Measurements from ENCODE around the gene PLEKHS1.

The PLEKHS1 gene

DNA sequence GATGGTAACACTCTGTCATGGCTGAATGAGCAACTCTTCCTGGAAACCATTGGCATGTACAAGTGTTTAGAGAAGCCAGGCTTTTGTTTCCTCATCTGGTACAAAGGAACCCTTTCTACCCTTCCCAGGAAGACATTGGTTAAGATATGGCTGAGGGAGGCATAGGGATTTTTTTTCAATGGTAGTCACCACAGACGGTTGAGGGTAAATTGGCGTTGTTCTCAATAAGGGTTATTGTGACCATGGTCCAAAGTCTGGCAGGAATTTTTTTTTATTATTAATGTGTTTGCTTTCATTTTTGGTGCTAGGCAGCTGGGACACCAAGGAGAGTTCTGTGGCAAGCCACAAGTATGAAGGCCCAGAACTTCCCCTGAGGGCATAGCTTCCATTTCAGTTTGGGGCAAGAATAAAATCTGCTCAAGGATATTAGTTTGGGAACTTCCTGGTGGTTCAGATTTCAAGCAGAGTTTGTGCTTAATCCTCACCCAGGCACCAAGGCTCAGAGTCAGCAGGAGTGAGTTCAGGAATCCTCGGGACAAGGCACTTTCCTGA is at the start of gene PLEKHS1:
TSS of gene PLEKHS1 (plus strand) at position 502 of the 552 bp plus-strand sequence. CDS start 3,596 bp downstream, outside the sequence.
- no peak for DNase-seq (ENCODE audit: low read depth in 2 of 2)

DNA sequence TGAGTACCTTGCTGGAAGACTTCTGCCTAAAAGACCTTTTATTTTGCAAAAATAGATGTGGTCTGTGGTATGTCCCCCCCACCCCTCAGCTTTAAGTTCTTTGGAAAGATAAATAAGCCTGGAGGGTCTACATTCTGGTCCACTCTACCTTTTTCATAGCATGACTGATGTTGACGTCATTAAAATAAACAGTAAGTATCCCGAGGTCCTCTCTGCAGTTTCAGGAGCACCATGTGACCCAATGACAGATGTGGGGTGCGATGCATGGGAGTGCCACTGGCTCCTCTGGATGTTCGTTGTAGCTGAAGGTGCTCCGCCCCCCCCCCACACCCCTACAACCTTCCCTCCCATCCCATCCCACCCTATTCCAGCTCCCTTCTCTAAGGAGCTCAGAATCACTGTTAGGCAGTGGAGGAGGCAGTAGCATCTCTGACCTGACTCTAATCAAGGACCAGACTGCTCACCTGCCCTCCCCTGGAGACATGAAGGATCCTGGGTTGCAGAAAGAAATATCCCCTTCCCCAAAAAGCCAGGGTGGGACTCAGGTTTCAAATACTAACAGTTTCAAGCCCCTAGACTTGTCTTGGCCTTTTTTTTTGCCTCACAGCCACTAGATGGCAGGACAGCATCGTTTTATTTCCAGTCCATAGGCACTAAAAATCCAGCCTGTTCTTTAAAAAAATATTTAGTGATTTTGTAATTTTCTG is 46.7 kb upstream of the PLEKHS1 start:
- no peak for DNase-seq (ENCODE audit: low read depth in 2 of 2)

DNA sequence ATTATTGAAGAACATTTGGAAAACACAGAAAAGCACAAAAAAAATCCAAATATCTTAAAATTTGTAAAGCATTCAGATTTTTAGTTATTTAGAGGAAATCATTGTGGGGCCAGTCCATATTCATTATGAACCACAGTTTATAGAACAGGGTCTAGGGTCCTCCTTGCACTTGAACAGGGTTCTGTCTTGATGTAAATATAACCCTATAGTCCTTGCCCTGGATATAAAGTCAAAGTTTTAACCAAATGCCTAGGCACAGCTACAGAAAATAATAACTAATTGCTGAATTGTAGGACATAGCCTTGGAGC is 46.2 kb upstream of the PLEKHS1 start:
- DNase-seq (ENCODE audit: low read depth in 2 of 2) = no peak

DNA sequence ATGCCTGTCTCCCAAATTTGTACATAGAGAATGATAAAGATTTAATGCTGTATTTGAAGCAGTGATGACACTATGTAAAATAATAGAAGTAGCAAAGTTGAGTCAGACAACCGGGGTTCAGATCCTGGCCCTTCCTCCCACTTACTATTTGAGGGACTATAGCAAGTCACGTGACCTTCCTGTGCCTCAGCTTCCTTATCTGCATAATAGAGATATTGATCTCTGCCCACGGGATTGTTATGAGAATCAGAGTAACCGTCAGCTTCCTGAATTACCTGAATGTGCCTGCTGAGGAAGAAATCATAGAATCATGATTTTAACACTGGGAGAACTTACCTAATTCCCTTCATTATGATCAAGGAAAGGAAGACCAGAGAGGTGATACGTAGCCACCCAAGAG is 44.9 kb upstream of the PLEKHS1 start:
- no peak for DNase-seq (ENCODE audit: low read depth in 2 of 2)

DNA sequence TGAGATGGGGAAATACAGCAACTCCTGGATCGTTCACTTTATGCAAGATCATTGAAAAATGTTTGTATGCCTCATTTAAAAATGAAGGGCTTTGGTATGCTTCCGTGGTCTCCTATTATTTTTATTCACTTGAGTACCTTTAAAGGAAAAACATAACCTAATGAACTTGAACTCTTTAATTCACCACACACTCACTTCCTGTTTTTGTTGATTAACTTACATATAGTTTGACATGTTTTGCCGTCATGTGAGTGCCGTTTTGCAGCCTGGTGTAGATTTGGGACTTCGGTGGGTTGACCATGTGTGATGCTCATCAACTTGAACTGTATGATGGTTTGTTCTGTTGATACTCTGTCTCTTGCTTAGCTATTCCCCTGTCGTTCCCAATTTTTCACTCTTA is 42.8 kb upstream of the PLEKHS1 start:
- DNase-seq (ENCODE audit: low read depth in 2 of 2) = no peak

DNA sequence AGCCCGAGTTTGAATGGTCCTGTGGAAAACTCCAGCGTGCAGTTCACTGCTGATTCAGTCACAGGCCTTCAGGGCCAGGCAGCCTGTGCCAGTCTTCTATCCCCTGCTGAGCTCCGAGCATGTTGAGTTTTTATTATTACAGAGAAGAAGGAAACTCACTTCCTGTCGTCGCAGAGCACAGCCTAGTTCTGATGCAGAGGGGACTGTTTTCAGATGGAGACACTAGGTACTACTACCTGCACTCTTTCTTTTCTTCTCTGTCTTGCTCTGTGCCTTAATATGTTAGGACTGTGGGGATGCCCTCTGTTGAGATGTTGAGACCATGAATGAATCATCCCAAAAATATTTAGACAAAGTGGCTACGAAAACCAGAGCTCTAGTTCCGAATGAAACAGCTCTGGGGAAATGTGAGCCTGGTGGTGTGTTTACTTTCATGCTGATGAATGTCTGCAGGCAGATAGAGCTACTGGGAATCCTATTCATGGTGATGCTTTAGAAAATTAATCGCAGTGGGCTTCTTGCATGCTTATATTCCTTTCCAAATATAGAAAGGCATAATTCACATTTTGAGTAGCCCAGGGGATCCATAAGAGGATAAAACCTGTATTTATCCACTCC is 42.2 kb upstream of the PLEKHS1 start:
- DNase-seq (ENCODE audit: low read depth in 2 of 2) = no peak

DNA sequence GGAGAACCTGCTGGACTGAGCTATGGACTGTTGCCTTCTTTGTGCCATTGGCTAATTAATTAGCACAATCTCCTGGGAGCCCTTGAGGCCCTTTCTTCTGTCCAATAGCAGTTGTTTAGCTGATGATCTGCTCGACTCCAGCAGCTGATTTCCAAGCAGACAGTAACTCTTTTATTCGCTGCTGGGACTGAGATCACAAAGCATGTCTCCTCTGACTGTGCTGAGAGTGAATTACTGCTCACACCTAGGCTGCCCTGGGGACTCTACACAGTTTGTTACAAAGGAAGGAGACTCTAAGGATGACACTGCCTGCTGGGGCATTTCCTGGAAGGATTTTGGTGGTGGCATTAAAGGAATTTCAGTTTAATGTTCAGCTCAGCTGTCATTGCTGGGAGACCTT is 40.3 kb upstream of the PLEKHS1 start:
- no peak for DNase-seq (ENCODE audit: low read depth in 2 of 2)

DNA sequence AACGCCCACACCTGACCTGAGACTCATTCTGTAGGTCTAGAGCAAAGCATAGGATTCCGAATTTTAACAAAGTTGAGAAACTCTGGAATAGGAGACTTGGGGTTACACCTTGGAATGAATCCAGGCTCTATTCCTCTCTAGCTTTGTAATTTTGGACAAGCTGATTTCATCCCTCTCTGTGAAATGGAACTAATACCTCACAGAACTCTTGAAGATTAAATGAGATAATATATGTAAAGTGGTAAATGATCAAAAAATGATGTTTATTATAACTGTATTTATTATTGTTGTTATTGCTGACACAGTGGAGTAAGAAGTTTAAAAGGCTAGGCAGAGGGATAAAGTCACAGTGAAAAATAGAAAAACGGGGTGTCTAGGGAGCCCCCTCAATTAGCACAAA is 39.5 kb upstream of the PLEKHS1 start:
- DNase-seq (ENCODE audit: low read depth in 2 of 2) = no peak

DNA sequence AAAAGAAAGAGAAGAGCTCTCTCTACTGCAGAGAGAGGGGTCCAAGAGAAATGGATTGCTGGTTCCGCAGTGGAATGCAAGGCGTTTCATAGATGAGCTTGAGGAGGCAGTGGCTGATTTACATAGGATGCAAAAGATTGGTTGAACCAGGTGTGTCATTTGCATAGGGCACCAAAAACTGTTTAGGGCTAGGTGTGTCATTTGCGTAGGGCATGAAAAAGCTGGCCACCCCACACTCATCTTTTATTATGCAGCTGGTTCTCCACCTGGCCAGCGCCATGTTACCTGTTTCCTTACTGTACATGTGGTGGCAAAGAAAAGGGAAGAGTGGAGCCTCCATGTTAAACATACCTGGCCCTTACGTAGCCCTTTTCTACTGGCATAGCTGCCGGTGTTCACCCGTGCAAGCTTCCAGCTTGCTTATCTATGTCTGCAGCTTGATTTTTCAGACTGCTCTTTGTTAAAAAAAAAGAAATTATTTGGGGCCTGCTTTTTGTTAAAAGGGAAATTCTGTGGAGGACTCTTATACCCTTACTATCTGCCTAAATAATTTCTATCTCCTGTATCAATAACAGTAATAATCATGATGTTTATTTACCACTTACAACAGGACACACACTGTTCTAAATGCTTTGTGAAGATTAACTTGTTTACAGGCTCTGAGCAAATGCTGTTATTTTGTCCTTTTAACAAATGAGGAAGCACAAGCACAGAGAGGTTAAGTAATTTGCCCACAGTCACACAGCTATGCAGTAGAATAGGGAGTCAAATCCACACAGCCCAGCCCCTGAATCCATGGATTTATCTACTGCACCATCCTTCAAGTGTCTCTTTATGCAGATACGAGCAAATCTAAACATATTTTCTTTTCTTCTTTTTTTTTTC is 38.5 kb upstream of the PLEKHS1 start:
- DNase-seq (ENCODE audit: low read depth in 2 of 2) = no peak

DNA sequence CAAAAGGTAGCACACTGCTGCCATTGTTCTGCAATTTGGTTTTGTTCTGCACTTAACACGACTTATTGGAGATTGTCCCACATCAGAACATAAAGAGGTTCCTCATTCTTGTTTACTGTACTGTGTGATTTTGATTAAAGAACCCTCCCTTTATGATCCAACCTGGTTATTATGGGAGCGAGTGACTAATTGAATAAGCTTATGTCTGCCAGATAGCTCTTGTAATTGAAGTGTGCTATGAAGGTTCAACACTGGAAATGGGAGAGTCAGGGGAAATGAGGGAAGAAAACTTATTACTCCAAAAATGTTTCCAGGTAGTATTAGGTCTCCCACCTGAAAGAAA is 37.9 kb upstream of the PLEKHS1 start:
- no peak for DNase-seq (ENCODE audit: low read depth in 2 of 2)

DNA sequence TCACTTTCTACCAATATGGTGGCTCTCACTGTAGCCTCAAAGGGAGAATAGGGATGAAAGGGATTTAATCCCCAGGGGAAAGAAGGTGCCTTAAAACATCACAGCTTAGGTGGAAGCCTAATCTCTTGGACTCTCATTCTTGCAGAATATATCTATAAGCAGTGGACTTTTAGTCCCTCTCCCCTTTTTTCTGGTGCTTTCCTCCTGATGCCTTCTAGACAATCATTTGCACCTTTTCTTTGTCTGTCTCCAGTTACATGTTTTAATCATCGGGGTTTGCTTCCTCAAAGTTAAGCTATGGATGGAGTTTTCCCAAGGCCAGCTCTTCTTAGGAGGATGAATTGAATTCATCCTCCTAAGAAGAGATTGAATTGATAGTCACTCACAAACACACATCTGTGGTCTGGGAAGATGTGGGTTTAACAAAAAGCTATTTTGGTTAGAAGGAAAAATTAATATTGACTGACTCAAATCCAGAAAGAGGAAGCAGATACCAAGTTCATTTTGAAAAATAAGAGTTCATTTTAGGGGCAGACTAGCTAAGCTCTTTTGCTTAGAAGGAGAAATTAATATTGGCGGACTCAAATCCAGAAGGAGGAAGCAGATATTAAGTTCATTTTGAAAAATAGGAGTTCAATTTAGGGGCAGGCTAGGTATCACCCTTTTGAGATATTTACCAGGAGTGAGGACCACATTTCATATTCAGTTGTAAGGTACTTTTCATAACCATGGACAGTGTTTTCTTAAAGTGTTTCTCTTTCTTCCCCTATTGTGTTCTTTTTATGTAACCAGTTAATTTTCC is 35.2 kb upstream of the PLEKHS1 start:
- no peak for DNase-seq (ENCODE audit: low read depth in 2 of 2)

DNA sequence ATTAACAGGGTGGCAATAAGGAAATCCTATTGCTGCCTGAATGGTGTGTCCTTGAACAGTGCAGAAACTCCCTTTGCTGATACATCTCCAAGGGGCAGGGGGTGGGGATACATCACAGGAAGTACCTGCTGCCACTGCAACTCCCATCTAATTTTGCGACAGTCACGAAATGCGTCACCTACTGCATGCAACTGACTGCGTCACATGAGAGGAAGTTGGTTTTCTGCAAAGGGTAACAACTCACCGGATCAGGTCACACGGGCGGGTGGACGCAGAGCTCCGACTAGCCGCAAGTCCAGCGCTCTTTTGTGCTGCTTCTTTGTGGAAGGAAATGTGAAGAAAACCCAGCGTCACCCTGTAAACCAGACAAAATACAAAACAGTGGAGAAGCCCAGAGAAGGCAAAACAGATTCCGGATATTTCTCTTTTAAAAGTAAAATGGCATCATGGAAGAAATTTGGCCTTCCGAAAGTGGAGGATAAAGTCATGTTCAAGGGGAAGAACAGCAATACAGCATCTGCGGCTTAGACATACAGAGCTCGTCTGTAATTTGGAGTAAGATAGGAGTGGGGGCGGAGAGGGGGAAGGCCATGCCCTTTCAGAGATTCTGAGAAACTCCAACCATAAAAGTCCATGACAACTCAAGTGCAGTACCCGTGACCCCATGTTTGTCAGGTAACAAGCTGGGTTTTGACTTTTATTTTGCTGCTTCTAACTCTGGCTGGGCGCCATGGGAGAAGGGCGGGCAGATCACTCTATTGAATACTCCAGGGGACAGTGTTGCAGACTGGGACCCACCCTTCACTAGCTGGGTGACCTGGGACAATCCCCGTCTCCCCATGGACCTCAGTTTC is 32.3 kb upstream of the PLEKHS1 start:
- DNase-seq (ENCODE audit: low read depth in 2 of 2) = no peak

DNA sequence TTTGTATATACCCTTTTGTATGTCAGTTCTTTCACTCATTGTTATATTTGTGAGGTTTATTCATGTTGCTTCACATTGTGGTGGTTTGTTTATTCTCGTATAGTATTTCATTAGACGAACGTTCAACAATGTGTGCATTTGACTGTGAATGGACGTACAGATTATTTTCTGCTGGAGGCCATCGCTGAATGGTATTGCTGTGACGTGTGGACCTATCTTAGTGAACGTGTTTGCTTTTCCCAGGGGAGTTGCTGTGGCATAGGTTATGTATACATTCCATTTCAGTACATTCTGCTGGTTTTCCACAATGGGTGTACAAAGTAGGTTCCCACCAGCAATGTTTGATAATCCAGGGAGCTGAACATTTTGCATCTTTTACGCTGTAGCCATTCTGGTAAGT is 31.1 kb upstream of the PLEKHS1 start:
- DNase-seq (ENCODE audit: low read depth in 2 of 2) = no peak

DNA sequence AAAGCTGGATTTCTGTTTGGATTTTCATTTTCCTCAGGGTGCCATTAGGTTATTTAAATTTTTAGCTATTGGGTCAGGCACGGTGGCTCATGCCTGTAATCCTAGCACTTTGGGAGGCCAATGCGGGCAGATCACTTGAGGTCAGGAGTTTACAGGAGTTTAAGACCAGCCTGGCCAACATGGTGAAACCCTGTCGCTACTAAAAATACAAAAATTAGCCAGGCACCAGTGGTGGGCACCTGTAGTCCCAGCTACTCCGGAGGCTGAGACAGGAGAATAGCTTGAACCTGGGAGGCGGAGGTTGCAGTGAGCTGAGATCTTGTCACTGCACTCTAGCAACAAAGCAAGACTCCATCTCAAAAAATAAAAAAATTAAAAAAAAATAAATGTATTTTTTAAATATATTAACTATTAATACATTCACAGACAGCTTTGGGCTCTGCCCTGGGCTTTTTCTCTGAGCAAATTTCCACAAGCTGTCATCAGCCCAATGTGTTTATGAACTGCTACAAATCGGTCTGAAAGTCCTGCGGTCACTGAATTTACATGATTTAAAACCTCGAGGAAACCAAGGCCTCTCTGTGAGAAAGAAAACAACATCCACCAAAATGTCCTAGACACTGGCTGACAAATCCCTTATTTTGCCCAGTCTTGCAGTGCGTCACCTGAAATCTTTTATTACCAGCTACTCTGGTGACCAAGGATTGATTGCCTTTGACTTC is 19.2 kb upstream of the PLEKHS1 start:
- no peak for DNase-seq (ENCODE audit: low read depth in 2 of 2)

DNA sequence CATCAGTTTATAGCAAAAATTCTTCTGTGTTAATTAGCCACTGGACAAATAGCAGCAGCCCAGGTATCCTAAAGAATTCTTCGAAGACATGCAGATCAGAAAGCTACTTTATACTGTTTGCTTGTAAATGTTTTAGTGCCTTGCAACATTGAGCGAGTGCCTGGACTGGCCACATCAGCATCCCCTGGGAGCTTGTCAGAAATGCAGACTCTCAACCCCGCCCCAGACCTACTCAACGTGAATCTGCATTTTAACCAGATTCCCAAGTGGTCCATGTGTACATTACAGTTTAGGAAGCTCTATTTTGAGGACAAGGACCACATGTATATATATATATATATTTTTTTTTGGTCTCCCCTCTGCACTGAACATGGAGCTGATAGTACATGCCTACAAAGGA is 18.5 kb upstream of the PLEKHS1 start:
- DNase-seq (ENCODE audit: low read depth in 2 of 2) = no peak

DNA sequence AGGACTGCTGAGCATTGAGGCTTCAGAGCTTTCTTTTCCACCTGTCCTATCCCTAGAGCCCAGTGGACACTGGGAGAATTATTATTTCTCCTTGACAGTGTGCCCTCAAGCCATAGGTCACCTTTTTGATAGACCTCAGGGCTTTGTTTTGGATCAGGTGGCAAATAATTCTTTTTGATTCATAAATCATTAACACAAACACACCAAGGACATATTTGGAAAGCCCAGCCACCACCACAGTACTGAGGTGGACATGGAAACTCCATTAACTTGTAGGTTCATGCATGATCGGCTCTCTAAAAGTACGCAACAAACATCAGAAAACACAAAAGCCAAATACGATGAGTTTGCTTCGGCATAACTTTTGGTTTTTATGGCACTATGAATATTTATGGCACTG is 17.8 kb upstream of the PLEKHS1 start:
- no peak for DNase-seq (ENCODE audit: low read depth in 2 of 2)

DNA sequence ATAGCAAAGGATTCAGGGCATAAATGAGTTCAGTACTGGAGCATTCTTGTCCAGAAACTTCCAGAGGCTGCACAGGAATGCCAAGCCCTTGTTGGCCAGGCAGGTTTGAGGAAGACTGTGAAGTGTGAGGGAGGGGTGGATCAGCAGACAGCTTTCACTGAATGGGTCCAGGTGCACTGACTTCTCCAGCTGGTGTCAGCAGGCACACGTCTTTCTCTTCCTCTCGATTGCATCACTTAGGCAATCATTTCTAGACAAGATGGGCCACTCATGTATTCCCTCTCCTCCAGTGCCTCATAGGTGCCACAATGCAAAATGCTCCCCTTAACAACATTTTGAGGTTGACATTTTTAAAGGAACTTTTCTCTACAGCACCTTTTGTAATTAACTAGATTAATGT is 15.6 kb upstream of the PLEKHS1 start:
- no peak for DNase-seq (ENCODE audit: low read depth in 2 of 2)

DNA sequence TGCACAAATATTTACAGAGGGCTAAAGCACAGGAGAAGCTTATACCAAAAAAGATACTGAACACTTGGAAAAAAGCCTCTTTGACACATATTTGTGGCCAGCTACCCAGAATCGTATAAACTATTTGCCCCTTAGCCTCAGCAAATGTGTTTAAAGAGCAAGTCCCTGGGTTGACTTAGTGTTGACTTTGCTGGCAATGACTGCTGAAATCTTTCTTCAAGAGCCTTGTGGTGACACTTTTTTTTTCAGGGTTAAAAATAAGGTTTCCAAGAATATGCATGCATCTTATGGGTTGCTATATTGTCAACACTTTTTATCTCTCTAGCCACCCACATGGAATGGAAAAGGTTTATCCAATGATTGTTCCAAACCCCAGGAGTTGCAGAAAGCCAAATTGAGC is 14.9 kb upstream of the PLEKHS1 start:
- DNase-seq (ENCODE audit: low read depth in 2 of 2) = no peak

DNA sequence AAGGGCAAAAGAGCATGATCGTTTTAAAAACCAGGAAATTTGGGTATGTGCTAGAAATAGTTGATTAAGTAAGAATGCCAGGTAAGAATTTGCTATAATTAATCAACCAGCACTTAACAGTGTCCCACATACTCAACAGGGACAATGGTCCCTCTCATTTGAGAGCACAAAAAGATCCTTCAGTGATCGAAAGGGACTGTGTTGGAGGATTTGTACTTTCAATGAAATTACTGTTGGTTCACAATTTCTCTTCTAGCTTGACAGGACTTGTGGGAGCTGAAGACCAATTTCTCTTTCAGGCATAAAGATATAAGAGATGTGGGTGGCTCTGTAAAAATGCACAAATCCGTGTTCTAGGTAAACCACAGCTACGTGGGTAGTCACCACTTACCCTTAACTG is 12.5 kb upstream of the PLEKHS1 start:
- no peak for DNase-seq (ENCODE audit: low read depth in 2 of 2)

DNA sequence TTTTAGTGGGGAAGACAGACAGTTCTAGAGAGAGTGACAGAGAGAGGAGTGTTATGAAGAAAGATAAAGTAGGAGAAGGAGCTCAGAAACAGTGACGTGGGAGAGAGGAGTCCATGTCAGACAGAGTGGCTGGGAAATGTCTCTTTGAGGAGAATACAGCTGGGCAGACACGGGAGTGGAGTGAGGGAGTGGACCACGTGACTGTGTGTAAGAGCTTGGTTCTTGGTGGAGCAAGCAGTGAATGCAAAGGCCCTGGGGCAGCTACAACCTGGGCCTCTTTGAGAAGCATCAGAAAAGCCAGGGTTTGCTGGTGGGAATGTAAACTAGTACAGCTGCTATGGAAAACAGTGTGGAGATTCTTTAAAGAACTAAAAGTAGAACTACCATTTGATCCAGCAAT is 11.9 kb upstream of the PLEKHS1 start:
- DNase-seq (ENCODE audit: low read depth in 2 of 2) = no peak

Data from stimulated activated CD4-positive, alpha-beta T cell treated with anti-CD3 and anti-CD28 coated beads, Interleukin-12 subunit alpha, Interleukin-12 subunit beta, amount 100 ng/mL, for 24 hours (primary cell).